Muscle layer of duodenum (tissue), 2 donors: ENCODE measurements around the gene PARVG.

ENCODE experiments used
- H3K27ac ChIP-seq: one replicate; pipeline ENCODE4 v1.7.0; 2013; ENCODE audit warnings: mild to moderate bottlenecking, low read length
- H3K27me3 ChIP-seq: one replicate; pipeline ENCODE4 v1.7.0; 2013; ENCODE audit warnings: low read depth, mild to moderate bottlenecking, control low read depth, low read length
- H3K36me3 ChIP-seq, 2 donors: one replicate each; pipeline ENCODE4 v1.7.0; 2013; ENCODE audit warnings: low read length in 2 of 2, control low read depth in 1 of 2, mild to moderate bottlenecking in 1 of 2; ENCODE audit not compliant: insufficient read depth in 2 of 2, control insufficient read depth in 1 of 2
- H3K4me1 ChIP-seq, 2 donors: one replicate each; pipeline ENCODE4 v1.7.0; 2013; ENCODE audit warnings: low read length in 2 of 2, mild to moderate bottlenecking in 2 of 2, control low read depth in 1 of 2, moderate library complexity in 1 of 2; ENCODE audit not compliant: insufficient read depth in 2 of 2, control insufficient read depth in 1 of 2
- H3K4me3 ChIP-seq, 2 donors: one replicate each; pipeline ENCODE4 v1.7.0; 2013; ENCODE audit warnings: low read length in 2 of 2, low read depth in 1 of 2, mild to moderate bottlenecking in 1 of 2
- H3K9me3 ChIP-seq, 2 donors: one replicate each; pipeline ENCODE4 v1.7.0; 2013; ENCODE audit warnings: low read length in 2 of 2, control low read depth in 1 of 2, mild to moderate bottlenecking in 1 of 2; ENCODE audit not compliant: control insufficient read depth in 1 of 2
- donor health status: healthy.

The PARVG gene

GRCh38 chr22:44215287-44215686 lies 34.6 kb downstream of the PARVG start:
- H3K27ac ChIP-seq = no peak overlapping the region
- peaks cover 0 to 13% of the 10 kb centered on the region in 2 donors for H3K4me1 ChIP-seq
- H3K9me3 ChIP-seq = peaks cover 0 to 8% of the 10 kb centered on the region in 2 donors
- H3K36me3 ChIP-seq = no peaks in the 10 kb centered on the region
- no peaks in the 10 kb centered on the region for H3K27me3 ChIP-seq
- H3K4me3 ChIP-seq = no peak overlapping the region

GRCh38 chr22:44217346-44217745 lies 36.6 kb downstream of the PARVG start:
- Histone ChIP-seq H3K4me3 (no peak overlapping the region), H3K9me3 (peaks cover 0 to 8% of the 10 kb centered on the region in 2 donors), H3K36me3 (no peaks in the 10 kb centered on the region), H3K27me3 (no peaks in the 10 kb centered on the region), H3K4me1 (peaks cover 0 to 4% of the 10 kb centered on the region in 2 donors), H3K27ac (no peak overlapping the region)

- Histone ChIP-seq H3K36me3 (no peaks in the 10 kb centered on the region), H3K27me3 (no peaks in the 10 kb centered on the region), H3K4me1 (no peaks in the 10 kb centered on the region), H3K27ac (no peak overlapping the region), H3K4me3 (no peak overlapping the region), H3K9me3 (peaks cover 0 to 8% of the 10 kb centered on the region in 2 donors)
Observed at GRCh38 chr22:44218071-44218470, 37.3 kb downstream of the PARVG start.

GRCh38 chr22:44219101-44219870 lies 38.6 kb downstream of the PARVG start:
- no peak overlapping the region for H3K27ac ChIP-seq
- H3K36me3 ChIP-seq = no peaks in the 10 kb centered on the region
- peaks cover 0 to 8% of the 10 kb centered on the region in 2 donors for H3K9me3 ChIP-seq
- no peaks in the 10 kb centered on the region for H3K27me3 ChIP-seq
- H3K4me3 ChIP-seq = no peak overlapping the region
- H3K4me1 ChIP-seq = no peaks in the 10 kb centered on the region

- H3K9me3 ChIP-seq = no peaks in the 10 kb centered on the region
- no peaks in the 10 kb centered on the region for H3K4me1 ChIP-seq
- H3K27me3 ChIP-seq = no peaks in the 10 kb centered on the region
- no peak overlapping the region for H3K27ac ChIP-seq
- no peaks in the 10 kb centered on the region for H3K36me3 ChIP-seq
- no peak overlapping the region for H3K4me3 ChIP-seq
Observed at GRCh38 chr22:44220727-44221680, 40.3 kb downstream of the PARVG start.

- Histone ChIP-seq H3K36me3 (no peaks in the 10 kb centered on the region), H3K4me3 (no peak overlapping the region), H3K27ac (no peak overlapping the region), H3K9me3 (no peaks in the 10 kb centered on the region), H3K27me3 (no peaks in the 10 kb centered on the region), H3K4me1 (no peaks in the 10 kb centered on the region)
Observed at GRCh38 chr22:44221710-44222475, 41.2 kb downstream of the PARVG start.

- H3K27ac ChIP-seq = no peak overlapping the region
- H3K4me3 ChIP-seq = no peak overlapping the region
Observed at GRCh38 chr22:44224166-44224565, 43.4 kb downstream of the PARVG start.

GRCh38 chr22:44225091-44225689 lies 44.5 kb downstream of the PARVG start:
- Histone ChIP-seq H3K9me3 (peaks cover 6 to 7% of the 10 kb centered on the region in 2 donors), H3K27me3 (no peaks in the 10 kb centered on the region), H3K4me1 (no peaks in the 10 kb centered on the region), H3K4me3 (no peak overlapping the region), H3K36me3 (no peaks in the 10 kb centered on the region), H3K27ac (no peak overlapping the region)

More at GRCh38 chr22:44224166-44224565, 43.4 kb downstream of the PARVG start:
- Histone ChIP-seq H3K36me3 (no peaks in the 10 kb centered on the region), H3K27me3 (no peaks in the 10 kb centered on the region), H3K4me1 (no peaks in the 10 kb centered on the region), H3K9me3 (peaks cover 6 to 7% of the 10 kb centered on the region in 2 donors)

GRCh38 chr22:44225812-44226211 lies 45.1 kb downstream of the PARVG start:
- H3K4me3 ChIP-seq = no peak overlapping the region
- no peaks in the 10 kb centered on the region for H3K36me3 ChIP-seq
- H3K9me3 ChIP-seq = peaks cover 6 to 7% of the 10 kb centered on the region in 2 donors
- H3K27me3 ChIP-seq = no peaks in the 10 kb centered on the region
- H3K4me1 ChIP-seq = no peaks in the 10 kb centered on the region
- no peak overlapping the region for H3K27ac ChIP-seq

GRCh38 chr22:44229331-44229730 lies 48.6 kb downstream of the PARVG start:
- H3K27ac ChIP-seq = no peak overlapping the region
- no peak overlapping the region for H3K4me3 ChIP-seq
- H3K36me3 ChIP-seq = no peaks in the 10 kb centered on the region
- H3K4me1 ChIP-seq = no peaks in the 10 kb centered on the region
- H3K9me3 ChIP-seq = peaks cover 6 to 7% of the 10 kb centered on the region in 2 donors
- no peaks in the 10 kb centered on the region for H3K27me3 ChIP-seq
